Ishikawa (cell line): Measurements from ENCODE around the gene CD82.

ENCODE experiments used
- CEBPB ChIP-seq: IDR thresholded peaks from 2 replicates; pipeline ENCODE4 v1.6.1; 2012
- CREB1 ChIP-seq: IDR thresholded peaks from 2 replicates; pipeline ENCODE4 v1.6.1; 2012; ENCODE audit warnings: low read depth
- EGR1 ChIP-seq: IDR thresholded peaks from 2 replicates; pipeline ENCODE4 v1.6.1; 2012
- EP300 ChIP-seq: IDR thresholded peaks from 2 replicates; pipeline ENCODE4 v1.6.1; 2012; ENCODE audit warnings: borderline replicate concordance
- FOXM1 ChIP-seq: IDR thresholded peaks from 2 replicates; pipeline ENCODE4 v1.6.1; 2012; ENCODE audit warnings: low read depth, borderline replicate concordance
- MAX ChIP-seq: IDR thresholded peaks from 2 replicates; pipeline ENCODE4 v1.6.1; 2012
- NFIC ChIP-seq: IDR thresholded peaks from 2 replicates; pipeline ENCODE4 v1.6.1; 2012
- RAD21 ChIP-seq: IDR thresholded peaks from 2 replicates; pipeline ENCODE4 v1.6.1; 2012; ENCODE audit warnings: low read depth
- REST ChIP-seq: IDR thresholded peaks from 2 replicates; pipeline ENCODE4 v1.6.1; 2012; ENCODE audit warnings: low read depth, mild to moderate bottlenecking
- TAF1 ChIP-seq: IDR thresholded peaks from 2 replicates; pipeline ENCODE4 v1.6.1; 2012; ENCODE audit warnings: low read depth, mild to moderate bottlenecking
- TCF12 ChIP-seq: IDR thresholded peaks from 2 replicates; pipeline ENCODE4 v1.6.1; 2012; ENCODE audit warnings: low read depth
- TEAD4 ChIP-seq: IDR thresholded peaks from 2 replicates; pipeline ENCODE4 v1.6.1; 2012
- USF1 ChIP-seq: IDR thresholded peaks from 2 replicates; pipeline ENCODE4 v1.6.1; 2012
- YY1 ChIP-seq: IDR thresholded peaks from 2 replicates; pipeline ENCODE4 v1.6.1; 2012; ENCODE audit warnings: low read depth
- ZBTB7A ChIP-seq: IDR thresholded peaks from 2 replicates; pipeline ENCODE4 v1.6.1; 2012; ENCODE audit warnings: low read depth

CD82 gene

GRCh38 chr11:44634401-44635281 lies 69.2 kb downstream of the CD82 start:
- TF ChIP-seq RAD21 (no peak), ZBTB7A (no peak), TAF1 (no peak), FOXM1 (no peak), TEAD4 (no peak), EGR1 (no peak), USF1 (no peak), NFIC (peak; percentile 74), TCF12 (0 out of 2 replicates have a peak, but pooled peaks have one; percentile 29), CREB1 (0 out of 2 replicates have a peak, but pooled peaks have one; percentile 9), REST (no peak), YY1 (no peak), CEBPB (no peak), MAX (no peak), EP300 (no peak)

GRCh38 chr11:44637487-44637886 lies 72.0 kb downstream of the CD82 start:
- no peak for TF ChIP-seq YY1
- TF ChIP-seq CEBPB, result no peak
- TF ChIP-seq RAD21, result no peak
- TF ChIP-seq TCF12, result no peak
- no peak for TF ChIP-seq ZBTB7A
- no peak for TF ChIP-seq USF1

GRCh38 chr11:44638032-44638431 lies 72.6 kb downstream of the CD82 start:
- TF ChIP-seq MAX, result no peak
- TF ChIP-seq TAF1, result no peak
- no peak for TF ChIP-seq REST
- no peak for TF ChIP-seq EGR1
- TF ChIP-seq FOXM1, result no peak
- no peak for TF ChIP-seq TCF12
- TF ChIP-seq USF1, result no peak
- no peak for TF ChIP-seq NFIC
- TF ChIP-seq RAD21, result no peak
- no peak for TF ChIP-seq EP300
- TF ChIP-seq CEBPB, result no peak
- TF ChIP-seq TEAD4, result no peak
- no peak for TF ChIP-seq ZBTB7A

- TF ChIP-seq USF1 (no peak), CEBPB (no peak), EGR1 (no peak), TAF1 (no peak), FOXM1 (no peak), TCF12 (no peak), RAD21 (no peak), NFIC (no peak), ZBTB7A (no peak), CREB1 (no peak), EP300 (no peak), TEAD4 (no peak), REST (no peak), YY1 (no peak)
Observed at GRCh38 chr11:44643217-44643616, 77.8 kb downstream of the CD82 start.
